WERI-Rb-1 (cell line): ENCODE measurements around the gene KHK.
"Not testable (repeated sequence)": the region's sequence is repeated elsewhere in the genome, so short reads cannot be mapped to it uniquely, and the experiment has no call there.

Experiments
- DNase-seq: peaks from one replicate; pipeline ENCODE4 v3.0.0-alpha.2; 2020
- H3K27ac ChIP-seq: fragments of 250-450 bp; sonication (Bioruptor Pico); 2 replicates; pipeline ENCODE4 v1.5.1; 2020; ENCODE audit warnings: mild to moderate bottlenecking, moderate library complexity
- H3K27me3 ChIP-seq: fragments of 250-450 bp; sonication (Bioruptor Pico); 2 replicates; pipeline ENCODE4 v1.5.1; 2021; ENCODE audit warnings: mild to moderate bottlenecking, low read depth, moderate library complexity; ENCODE audit not compliant: insufficient read depth, severe bottlenecking
- H3K36me3 ChIP-seq: fragments of 250-450 bp; sonication (Bioruptor Pico); 2 replicates; pipeline ENCODE4 v1.5.1; 2020; ENCODE audit warnings: mild to moderate bottlenecking, moderate library complexity
- H3K4me3 ChIP-seq: 2 replicates; pipeline ENCODE4 v1.5.1; 2011; ENCODE audit warnings: low read depth, mild to moderate bottlenecking, control low read depth, low read length
- H3K9me3 ChIP-seq: fragments of 250-450 bp; sonication (Bioruptor Pico); 2 replicates; pipeline ENCODE4 v1.5.1; 2021; ENCODE audit warnings: mild to moderate bottlenecking, moderate library complexity; ENCODE audit not compliant: severe bottlenecking
- TF ChIP-seq, protein P1 (sequence below): IDR thresholded peaks from 2 replicates; pipeline ENCODE4 v1.5.1; 2011; ENCODE audit warnings: low read depth, mild to moderate bottlenecking, control low read depth, inconsistent platforms, low read length

Gene KHK

DNA sequence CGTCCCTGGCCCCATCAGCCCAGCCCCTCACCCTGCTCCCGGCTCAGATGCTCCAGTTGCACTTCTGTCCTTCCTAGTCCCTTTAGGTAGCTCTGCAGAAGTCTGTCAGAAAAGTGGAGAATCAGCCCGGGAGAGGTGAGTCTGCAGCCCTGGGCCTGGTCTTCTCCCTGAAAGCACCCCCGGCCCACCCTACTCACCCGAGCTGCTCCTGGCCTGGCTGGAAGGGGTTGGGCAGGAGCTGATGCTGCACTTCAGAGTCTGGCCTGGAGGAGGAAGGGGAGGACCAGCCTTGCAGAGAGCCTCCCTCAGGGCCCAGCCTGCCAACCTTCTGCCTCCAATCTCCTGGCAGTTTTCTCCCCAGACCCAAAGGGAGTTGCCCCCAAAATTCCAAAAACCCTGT is 15.8 kb downstream of the KHK start:
- TF ChIP-seq, protein P1, sequence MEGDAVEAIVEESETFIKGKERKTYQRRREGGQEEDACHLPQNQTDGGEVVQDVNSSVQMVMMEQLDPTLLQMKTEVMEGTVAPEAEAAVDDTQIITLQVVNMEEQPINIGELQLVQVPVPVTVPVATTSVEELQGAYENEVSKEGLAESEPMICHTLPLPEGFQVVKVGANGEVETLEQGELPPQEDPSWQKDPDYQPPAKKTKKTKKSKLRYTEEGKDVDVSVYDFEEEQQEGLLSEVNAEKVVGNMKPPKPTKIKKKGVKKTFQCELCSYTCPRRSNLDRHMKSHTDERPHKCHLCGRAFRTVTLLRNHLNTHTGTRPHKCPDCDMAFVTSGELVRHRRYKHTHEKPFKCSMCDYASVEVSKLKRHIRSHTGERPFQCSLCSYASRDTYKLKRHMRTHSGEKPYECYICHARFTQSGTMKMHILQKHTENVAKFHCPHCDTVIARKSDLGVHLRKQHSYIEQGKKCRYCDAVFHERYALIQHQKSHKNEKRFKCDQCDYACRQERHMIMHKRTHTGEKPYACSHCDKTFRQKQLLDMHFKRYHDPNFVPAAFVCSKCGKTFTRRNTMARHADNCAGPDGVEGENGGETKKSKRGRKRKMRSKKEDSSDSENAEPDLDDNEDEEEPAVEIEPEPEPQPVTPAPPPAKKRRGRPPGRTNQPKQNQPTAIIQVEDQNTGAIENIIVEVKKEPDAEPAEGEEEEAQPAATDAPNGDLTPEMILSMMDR, result peak; percentile 28; the same call in 1 of the 2 replicates
- H3K27ac ChIP-seq, result no peak overlapping the region

DNA sequence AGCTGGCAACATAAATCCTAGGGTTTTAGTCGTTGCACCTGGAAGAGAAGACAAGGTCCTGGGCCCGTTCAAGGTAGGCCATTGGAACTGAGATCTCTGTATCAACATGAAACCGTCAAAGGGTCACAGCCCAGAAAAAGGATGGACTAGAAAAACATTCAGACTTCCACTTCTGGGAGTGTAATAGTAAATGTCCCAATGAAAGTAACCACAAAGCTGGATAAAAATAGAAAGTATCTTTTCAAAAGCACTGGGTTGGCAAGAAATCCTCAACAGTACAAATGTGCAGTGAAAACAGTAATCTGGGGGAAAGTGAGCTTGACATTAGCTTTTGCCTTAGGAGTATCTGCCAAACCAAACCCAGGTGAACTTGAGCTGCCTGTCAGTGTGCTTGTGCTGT is 19.4 kb downstream of the KHK start:
- TF ChIP-seq, protein P1, result no peak
- Histone ChIP-seq H3K36me3 (no peaks in the 10 kb centered on the region), H3K4me3 (no peak overlapping the region), H3K9me3 (no peaks in the 10 kb centered on the region), H3K27me3 (no peaks in the 10 kb centered on the region), H3K27ac (no peak overlapping the region)
- DNase-seq, result no peak

More for the DNA sequence above, 15.8 kb downstream of the KHK start:
- Histone ChIP-seq H3K36me3 (no peaks in the 10 kb centered on the region), H3K4me3 (no peak overlapping the region), H3K9me3 (no peaks in the 10 kb centered on the region), H3K27me3 (no peaks in the 10 kb centered on the region)
- DNase-seq, result no peak

DNA sequence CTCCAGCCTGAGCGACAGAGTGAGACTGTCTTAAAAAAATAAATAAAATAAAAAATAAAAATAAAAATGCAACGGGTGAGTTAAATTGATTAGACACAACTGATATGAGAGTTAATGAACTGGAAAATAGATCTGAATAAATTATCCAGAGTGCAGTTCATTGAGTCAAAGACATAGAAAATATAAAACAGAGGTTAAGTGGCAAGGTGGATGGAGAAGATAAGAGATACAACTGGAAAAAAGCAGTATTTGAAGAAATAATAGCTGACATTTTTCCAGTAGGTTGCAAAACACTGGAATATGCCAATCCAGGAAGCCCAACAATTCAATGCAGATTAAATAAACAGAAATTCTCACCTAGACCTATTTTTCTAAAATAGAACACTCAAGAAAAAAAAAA is 21.6 kb downstream of the KHK start:
- no peak overlapping the region for H3K27ac ChIP-seq
- no peaks in the 10 kb centered on the region for H3K36me3 ChIP-seq
- DNase-seq, result no peak
- H3K9me3 ChIP-seq, result no peaks in the 10 kb centered on the region
- H3K4me3 ChIP-seq, result no peak overlapping the region
- TF ChIP-seq, protein P1, result no peak
- no peaks in the 10 kb centered on the region for H3K27me3 ChIP-seq

DNA sequence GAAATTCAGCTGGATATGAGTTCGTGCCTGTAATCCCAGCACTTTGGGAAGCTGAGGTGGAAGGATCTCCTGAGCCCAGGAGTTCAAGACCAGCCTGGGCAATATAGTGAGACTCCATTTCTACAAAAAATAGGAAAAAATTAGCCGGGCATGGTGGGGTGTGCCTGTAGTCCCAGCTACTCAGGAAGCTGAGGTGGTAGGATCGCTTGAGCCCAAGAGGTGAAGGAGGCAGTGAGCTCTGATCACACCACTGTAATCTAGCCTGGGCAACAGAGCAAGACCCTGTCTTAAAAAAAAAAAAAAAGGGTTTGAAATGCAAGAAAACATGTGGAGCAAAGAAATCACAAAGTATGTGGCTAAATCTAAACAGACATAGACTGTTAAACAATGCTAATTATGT is 22.5 kb downstream of the KHK start:
- Histone ChIP-seq H3K4me3 (no peak overlapping the region), H3K9me3 (no peaks in the 10 kb centered on the region), H3K27ac (no peak overlapping the region), H3K27me3 (no peaks in the 10 kb centered on the region), H3K36me3 (no peaks in the 10 kb centered on the region)
- TF ChIP-seq, protein P1, result no peak
- DNase-seq, result no peak

DNA sequence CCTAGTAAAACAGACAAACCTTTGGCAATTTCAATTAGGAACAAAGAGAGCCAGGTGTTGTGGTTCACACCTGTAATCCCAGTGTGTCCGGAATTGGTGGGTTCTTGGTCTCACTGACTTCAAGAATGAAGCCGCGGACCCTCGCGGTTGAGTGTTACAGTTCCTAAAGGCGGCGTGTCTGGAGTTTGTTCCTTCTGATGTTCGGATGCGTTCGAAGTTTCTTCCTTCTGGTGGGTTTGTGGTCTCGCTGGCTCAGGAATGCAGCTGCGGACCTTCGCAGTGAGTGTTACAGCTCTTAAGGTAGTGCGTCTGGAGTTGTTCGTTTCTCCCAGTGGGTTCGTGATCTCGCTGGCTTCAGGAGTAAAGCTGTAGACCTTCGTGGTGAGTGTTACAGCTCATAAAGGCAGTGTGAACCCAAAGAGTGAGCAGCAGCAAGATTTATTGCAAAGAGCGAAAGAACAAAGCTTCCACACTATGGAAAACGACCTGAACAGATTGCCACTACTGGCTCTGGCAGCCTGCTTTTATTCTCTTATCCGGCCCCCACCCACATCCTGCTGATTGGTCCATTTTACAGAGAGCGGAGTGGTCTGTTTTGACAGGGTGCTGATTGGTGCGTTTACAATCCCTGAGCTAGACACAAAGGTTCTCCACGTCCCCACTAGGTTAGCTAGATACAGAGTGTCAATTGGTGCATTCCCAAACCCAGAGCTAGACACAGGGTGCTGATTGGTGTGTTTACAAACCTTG is 24.2 kb downstream of the KHK start:
- not testable (repeated sequence) for H3K27me3 ChIP-seq, H3K4me3 ChIP-seq, H3K27ac ChIP-seq, H3K9me3 ChIP-seq, H3K36me3 ChIP-seq, DNase-seq

DNA sequence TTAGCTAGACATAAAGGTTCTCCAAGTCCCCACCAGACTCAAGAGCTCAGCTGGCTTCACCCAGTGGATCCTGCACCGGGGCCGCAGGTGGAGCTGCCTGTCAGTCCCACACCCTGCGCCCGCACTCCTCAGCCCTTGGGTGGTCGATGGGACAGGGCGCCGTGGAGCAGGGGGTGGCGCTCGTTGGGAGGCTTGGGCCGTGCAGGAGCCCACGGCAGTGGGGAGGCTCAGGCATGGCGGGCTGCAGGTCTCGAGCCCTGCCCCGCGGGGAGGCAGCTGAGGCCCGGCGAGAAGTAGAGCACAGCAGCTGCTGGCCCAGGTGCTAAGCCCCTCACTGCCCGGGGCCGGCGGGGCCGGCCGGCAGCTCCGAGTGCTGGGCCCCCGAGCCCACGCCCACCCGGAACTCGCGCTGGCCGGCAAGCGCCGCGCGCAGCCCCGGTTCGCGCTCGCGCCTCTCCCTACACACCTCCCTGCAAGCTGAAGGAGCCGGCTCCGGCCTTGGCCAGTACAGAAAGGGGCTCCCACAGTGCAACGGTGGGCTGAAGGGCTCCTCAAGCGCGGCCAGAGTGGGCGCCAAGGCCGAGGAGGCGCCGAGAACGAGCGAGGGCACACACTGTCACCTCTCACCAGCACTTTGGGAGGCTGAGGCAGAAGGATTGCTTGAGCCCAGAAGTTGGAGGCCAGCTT is 25.0 kb downstream of the KHK start:
- not testable (repeated sequence) for DNase-seq, H3K4me3 ChIP-seq, H3K27ac ChIP-seq, H3K9me3 ChIP-seq, H3K27me3 ChIP-seq, H3K36me3 ChIP-seq
